ENCODE measurements around the gene MCUR1. TPM values are rescaled to one million over a fixed set of nuclear protein-coding genes. Genes with fewer than 3 reads are reported as not detected.
"Not testable (repeated sequence)": the region's sequence is repeated elsewhere in the genome, so short reads cannot be mapped to it uniquely, and the experiment has no call there.

The MCUR1 gene
- total and polyA plus RNA-seq, 9 of the 15 experiments (the other 6 are each of a cell fraction or from before 2014, with no cell fraction given) = 5.1 to 60.2 (median 41.4) TPM

GRCh38 chr6:13860556-13861185 lies 46.3 kb upstream of the MCUR1 start:
- H2AFZ ChIP-seq (ENCODE audit: low read depth, low read length); H4K20me1 ChIP-seq (replicated peaks; ENCODE audit: control insufficient read depth, insufficient read depth, low read length); H3K27ac ChIP-seq (ENCODE audit: extremely low read depth, low read depth, low read length); H3K9me1 ChIP-seq (ENCODE audit: control insufficient read depth, insufficient read depth, low read length); ATAC-seq; H3K27me3 ChIP-seq (ENCODE audit: control insufficient read depth in 2 of 2, insufficient read depth in 2 of 2, low read length in 2 of 2); H3K36me3 ChIP-seq (ENCODE audit: control insufficient read depth, insufficient read depth, low read length); H3K4me1 ChIP-seq (replicated peaks in 1 of 2; ENCODE audit: control insufficient read depth in 2 of 2, insufficient read depth in 2 of 2, low read length in 2 of 2); CTCF ChIA-PET (ENCODE audit: low intra/inter-chr PET ratio); BruUV-seq (replicated peaks); DNase-seq (ENCODE audit: extremely low read depth in 1 of 4, low spot score in 3 of 4); H3K79me2 ChIP-seq (ENCODE audit: control insufficient read depth, insufficient read depth, low read length); FAIRE-seq; H3K4me3 ChIP-seq; intact Hi-C loops (cut with micrococcal nuclease); H3K9ac ChIP-seq (ENCODE audit: insufficient read depth in 1 of 2, low read depth in 2 of 2, low read length in 2 of 2); H3K4me2 ChIP-seq (ENCODE audit: insufficient read depth, low read length); in situ Hi-C loops (cut with MboI); H3K9me3 ChIP-seq (replicated peaks; ENCODE audit: control insufficient read depth, insufficient read depth, low read depth, low read length): not testable (repeated sequence)
- POLR2A ChIA-PET = interaction anchor here (0.7 to 1.3 kb wide), 4 partner anchors 9 to 50 kb away, joined by 3 to 4 read pairs (median 3); no protein-coding TSS in a partner anchor
- 64% methylated on average over 2 of the region's 3 CpGs for WGBS (ENCODE audit: insufficient coverage, low coverage, missing lambda C conversion rate)
- TF ChIP-seq RBM25 (IDR thresholded peaks at IDR 0.05; ENCODE audit: low read depth, low read length, severe bottlenecking) (peak; percentile 37), ASH1L (IDR thresholded peaks at IDR 0.05; ENCODE audit: borderline replicate concordance, low read depth, partially characterized antibody) (peak; percentile 32), NFYB (IDR thresholded peaks at IDR 0.05; ENCODE audit: extremely low read depth, insufficient read length) (peak; percentile 79)

DNA sequence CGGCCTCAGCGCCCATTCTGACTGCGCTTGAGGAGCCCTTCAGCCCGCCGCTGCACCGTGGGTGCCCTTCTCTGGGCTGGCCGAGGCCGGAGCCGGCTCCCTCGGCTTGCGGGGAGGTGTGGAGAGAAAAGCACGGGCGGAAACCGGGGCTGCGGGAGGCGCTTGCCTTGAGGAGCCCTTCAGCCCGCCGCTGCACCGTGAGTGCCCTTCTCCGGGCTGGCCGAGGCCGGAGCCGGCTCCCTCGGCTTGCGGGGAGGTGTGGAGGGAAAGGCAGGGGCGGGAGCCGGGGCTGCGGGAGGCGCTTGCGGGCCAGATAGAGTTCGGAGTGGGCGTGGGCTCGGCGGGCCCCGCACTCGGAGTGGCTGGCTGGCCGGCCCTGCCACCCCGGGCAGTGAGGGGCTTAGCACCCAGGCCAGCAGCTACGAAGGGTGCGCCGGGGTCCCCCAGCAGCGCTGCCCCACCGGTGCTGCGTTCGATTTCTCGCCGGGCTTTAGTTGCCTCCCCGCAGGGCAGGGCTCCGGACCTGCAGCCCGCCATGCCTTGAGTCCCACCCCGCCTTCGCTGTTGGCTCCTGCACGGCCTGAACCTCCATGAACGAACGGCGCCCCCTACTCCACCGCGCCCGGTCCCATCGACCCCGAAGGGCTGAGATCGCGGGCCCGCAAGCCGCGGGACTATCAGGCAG lies 45.7 kb upstream of the MCUR1 start:
- Histone ChIP-seq H3K79me2 (ENCODE audit: control insufficient read depth, insufficient read depth, low read length) (no peaks in the 10 kb centered on the region), H3K4me2 (ENCODE audit: insufficient read depth, low read length) (no peak overlapping the region), H3K4me1 (replicated peaks in 1 of 2; ENCODE audit: control insufficient read depth in 2 of 2, insufficient read depth in 2 of 2, low read length in 2 of 2) (peaks cover 4 to 8% of the 10 kb centered on the region in 2 experiments; a peak in 2 of 5 replicates), H2AFZ (ENCODE audit: low read depth, low read length) (no peak overlapping the region), H3K27me3 (ENCODE audit: control insufficient read depth in 2 of 2, insufficient read depth in 2 of 2, low read length in 2 of 2) (no peaks in the 10 kb centered on the region), H3K9ac (ENCODE audit: insufficient read depth in 1 of 2, low read depth in 2 of 2, low read length in 2 of 2) (no peak overlapping the region), H3K9me3 (replicated peaks; ENCODE audit: control insufficient read depth, insufficient read depth, low read depth, low read length) (no peaks in the 10 kb centered on the region; the same call in 1 of the 2 replicates), H3K36me3 (ENCODE audit: control insufficient read depth, insufficient read depth, low read length) (no peaks in the 10 kb centered on the region), H3K9me1 (ENCODE audit: control insufficient read depth, insufficient read depth, low read length) (no peaks in the 10 kb centered on the region), H3K4me3 (no peak overlapping the region), H3K27ac (ENCODE audit: extremely low read depth, low read depth, low read length) (no peak overlapping the region), H4K20me1 (replicated peaks; ENCODE audit: control insufficient read depth, insufficient read depth, low read length) (no peaks in the 10 kb centered on the region)
- intact Hi-C loops (cut with micrococcal nuclease) = no loop called here
- WGBS (ENCODE audit: insufficient coverage, low coverage, missing lambda C conversion rate) = 86% methylated on average over 43 of the region's 66 CpGs
- BruUV-seq (replicated peaks) = no TSS peak
- no peak for ATAC-seq
- no peak for DNase-seq (ENCODE audit: extremely low read depth in 1 of 4, low spot score in 3 of 4)
- ChIA-PET POLR2A (interaction anchor here (0.7 to 1.3 kb wide), 4 partner anchors 10 to 26 kb away, joined by 3 read pairs; no protein-coding TSS in a partner anchor), CTCF (ENCODE audit: low intra/inter-chr PET ratio) (no interaction called here)
- in situ Hi-C loops (cut with MboI) = no loop called here
- no peak for FAIRE-seq
- TF ChIP-seq CBX2 (IDR thresholded peaks at IDR 0.05; ENCODE audit: insufficient read depth, low read length, poor library complexity, severe bottlenecking) (no peak), FIP1L1 (IDR thresholded peaks at IDR 0.05; ENCODE audit: low read depth, low read length, poor library complexity, severe bottlenecking) (peak; percentile 34), NRF1 (conservative IDR thresholded peaks at IDR 0.05 in 1 of 2, IDR thresholded peaks at IDR 0.05 in 1 of 2) (no peak), KAT2B (IDR thresholded peaks at IDR 0.05; ENCODE audit: low read depth, low read length) (no peak)
- TF ChIP-seq, protein P1, sequence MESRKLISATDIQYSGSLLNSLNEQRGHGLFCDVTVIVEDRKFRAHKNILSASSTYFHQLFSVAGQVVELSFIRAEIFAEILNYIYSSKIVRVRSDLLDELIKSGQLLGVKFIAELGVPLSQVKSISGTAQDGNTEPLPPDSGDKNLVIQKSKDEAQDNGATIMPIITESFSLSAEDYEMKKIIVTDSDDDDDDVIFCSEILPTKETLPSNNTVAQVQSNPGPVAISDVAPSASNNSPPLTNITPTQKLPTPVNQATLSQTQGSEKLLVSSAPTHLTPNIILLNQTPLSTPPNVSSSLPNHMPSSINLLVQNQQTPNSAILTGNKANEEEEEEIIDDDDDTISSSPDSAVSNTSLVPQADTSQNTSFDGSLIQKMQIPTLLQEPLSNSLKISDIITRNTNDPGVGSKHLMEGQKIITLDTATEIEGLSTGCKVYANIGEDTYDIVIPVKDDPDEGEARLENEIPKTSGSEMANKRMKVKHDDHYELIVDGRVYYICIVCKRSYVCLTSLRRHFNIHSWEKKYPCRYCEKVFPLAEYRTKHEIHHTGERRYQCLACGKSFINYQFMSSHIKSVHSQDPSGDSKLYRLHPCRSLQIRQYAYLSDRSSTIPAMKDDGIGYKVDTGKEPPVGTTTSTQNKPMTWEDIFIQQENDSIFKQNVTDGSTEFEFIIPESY (CRISPR knock-in tag; IDR thresholded peaks at IDR 0.05) = peak; percentile 38; the same call in 1 of the 2 replicates

All from K562 (cell line).